Measurements from ENCODE around the gene NDUFB6. TPM values are rescaled to one million over a fixed set of nuclear protein-coding genes. Genes with fewer than 3 reads are reported as not detected.
"Not testable (repeated sequence)": the region's sequence is repeated elsewhere in the genome, so short reads cannot be mapped to it uniquely, and the experiment has no call there.

Gene NDUFB6
- polyA plus RNA-seq, 12 donors = 26.9 to 67.7 (median 64.7) TPM; not detected in 1

DNA sequence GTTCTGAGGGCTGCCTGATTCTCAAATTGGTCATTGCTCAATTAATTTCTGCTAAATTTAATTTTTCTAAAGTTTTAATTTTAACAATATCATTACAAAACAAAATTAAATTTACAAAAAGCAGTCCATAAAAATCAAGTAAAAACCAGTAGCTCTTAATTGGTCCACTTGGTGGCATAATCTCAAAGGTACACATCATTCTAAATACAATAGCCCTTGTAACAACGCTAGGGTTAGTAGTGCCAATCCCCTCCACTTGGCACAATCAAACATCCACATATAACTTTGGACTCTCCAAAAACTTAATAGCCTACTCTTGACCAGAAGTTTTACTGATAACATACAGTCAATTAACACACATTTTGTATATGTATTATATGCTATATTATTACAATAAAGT lies 1.9 kb upstream of the NDUFB6 start:
- DNase-seq = no peak

DNA sequence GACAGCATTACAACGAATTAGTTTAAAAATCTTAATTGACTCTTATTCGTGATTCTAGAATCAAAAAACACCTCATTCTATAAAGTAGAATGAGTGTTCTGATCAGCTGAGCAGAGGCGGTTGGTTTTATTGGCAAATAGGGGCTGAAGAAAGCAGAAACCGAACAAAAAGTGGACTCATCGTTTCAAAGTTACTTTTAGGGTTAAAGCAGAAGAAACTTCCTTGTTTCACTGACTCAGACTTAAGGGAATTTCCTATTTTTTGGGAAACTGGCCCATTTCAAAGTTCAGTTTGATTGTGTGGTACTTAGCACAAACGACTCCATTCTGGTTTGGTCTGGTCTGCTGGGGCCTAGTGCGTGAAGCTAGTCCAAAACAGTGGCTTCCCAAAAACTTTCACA lies 862 bp upstream of the NDUFB6 start:
- no peak for DNase-seq

DNA sequence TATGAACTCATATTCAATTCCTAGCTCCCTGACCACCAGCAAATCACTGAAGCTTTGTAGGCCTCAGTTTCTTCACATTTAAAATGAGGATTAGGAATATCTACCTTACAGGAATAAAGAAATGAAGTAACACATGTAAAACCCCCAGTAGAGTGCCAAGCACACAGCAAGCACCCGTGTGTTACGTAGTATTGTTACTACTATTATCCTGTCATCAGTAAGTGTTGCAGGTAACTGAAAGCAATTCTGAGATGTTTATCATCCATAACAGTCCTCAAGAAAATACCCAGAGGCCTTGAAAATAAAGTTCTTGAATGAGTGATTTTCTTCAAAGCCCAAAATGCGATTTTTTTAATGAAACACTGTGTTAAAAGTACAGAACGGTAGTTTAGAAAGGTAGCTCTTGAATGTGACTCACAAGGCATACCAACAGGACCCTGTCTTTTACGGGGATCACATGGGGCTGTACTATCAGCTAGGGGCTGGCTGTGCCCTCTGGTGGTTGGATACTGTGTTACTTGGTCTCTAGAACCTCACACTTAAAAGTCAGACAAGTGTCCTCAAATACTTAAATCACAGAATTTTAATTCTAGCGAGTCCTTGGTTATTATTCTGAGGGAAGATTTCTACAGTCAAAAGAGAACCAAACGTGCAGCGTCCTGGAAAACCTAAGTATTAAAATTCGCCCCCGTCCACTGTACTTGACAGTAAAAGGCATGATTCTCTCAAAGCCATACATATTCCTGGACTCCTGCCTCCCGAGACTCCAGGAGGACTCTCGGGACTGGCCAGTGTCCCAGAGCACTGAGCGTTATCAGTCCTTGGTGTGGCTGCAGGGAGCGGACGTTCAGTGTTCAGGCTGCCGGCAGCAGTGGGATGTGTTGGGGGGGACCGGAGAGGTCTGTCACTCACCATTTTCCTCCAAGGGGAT lies 725 bp downstream of the NDUFB6 start:
- peak; percentile 51 for DNase-seq

DNA sequence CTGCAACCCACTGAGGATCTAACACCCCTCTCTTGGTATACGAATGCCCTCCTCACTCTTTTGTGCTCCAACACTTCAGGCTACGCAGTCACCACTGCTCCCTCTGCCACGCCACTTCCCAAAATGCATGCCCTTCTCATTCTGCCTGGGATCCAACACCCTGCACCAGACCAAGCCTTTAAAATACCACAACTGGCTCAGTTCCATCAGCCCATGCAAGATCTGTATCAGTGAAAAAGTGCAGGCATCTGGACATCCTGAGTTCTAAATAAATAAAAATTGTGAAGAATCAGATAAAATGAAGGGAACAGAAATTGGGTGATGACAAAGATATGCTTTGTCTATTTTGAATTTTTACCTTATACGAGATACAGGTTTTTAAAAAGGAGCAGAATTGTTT lies 2.7 kb downstream of the NDUFB6 start:
- DNase-seq = no peak

DNA sequence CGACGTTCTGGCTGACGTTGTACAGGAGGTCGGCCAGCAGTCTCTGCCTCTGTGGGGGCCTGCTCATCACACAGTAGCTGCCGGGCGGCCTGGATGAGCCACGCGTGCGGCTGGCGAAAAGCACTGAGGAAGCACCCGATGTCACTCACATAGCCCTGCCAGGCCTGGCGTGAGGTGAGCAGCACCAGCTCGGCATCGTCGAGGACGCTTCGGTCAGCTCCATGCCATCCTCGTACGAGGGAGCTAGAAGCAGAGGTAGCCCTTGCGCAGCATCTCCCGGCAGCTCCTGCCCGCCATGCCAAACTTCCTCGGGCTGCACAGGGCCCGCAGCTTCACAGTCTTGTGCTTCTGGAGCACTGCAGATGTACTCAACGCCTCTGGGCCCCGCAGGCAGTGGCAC lies 6.2 kb downstream of the NDUFB6 start:
- no peak for DNase-seq

DNA sequence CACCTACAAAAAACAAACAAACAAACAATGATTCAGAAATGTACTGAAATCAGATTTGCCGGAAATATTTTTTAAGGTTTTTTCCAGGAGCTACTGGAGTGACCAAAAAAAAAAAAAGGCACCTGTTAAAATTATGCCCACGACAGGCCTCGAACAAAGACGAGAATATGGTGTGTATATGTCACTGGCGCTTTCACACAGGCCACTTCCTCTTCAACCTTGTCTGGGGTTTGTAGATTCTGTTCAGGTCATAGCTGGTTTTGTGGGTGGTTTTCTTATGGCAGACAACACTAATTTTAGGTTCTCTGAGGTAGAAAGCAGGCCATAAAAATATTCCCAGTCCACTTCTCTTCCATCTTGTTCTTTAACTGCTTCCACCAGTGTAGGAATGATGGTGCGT lies 7.0 kb downstream of the NDUFB6 start:
- DNase-seq = no peak

DNA sequence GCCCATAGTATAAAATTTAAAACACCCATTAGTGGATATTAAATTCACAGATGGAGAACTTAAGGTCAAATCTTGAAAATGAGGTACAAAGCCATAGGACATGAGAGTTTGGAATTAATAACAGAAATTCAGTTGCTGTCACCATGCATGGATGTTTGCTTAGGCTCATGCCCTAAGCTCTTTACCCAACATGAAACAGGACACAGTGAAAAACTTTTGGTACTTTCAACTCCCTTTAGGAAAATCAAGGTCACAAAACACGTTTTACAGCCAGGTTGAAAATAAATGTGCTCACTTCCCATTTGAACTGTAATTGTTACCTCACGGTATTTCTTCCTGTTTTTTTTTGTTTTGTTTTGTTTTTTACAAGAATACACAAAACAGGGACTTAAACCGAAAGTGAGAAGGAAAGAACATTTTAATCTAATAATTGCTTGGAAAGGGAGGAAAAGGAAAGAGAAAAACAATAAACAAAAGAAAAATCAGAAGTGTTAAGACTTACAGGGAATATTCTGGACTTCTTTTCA lies 14.5 kb downstream of the NDUFB6 start:
- no peak for DNase-seq

DNA sequence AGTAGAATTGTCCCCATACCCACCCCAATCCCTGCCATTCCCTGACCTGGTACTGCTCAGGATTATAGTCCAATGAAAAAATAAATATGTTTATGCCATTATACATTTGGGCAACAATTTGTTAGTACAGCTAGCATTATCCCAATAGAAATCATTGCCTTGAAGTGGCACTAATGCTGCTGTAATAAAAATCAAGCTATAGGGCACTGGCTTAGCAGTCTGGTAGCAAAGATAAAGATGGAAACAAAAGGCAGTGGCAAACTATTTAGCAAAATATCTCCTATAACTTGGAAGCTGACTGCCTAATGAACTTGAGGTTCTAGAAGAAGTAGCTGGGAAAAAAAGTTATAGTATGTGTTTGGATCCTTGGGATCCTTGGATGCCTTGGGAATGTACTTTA lies 18.4 kb downstream of the NDUFB6 start:
- DNase-seq = no peak

DNA sequence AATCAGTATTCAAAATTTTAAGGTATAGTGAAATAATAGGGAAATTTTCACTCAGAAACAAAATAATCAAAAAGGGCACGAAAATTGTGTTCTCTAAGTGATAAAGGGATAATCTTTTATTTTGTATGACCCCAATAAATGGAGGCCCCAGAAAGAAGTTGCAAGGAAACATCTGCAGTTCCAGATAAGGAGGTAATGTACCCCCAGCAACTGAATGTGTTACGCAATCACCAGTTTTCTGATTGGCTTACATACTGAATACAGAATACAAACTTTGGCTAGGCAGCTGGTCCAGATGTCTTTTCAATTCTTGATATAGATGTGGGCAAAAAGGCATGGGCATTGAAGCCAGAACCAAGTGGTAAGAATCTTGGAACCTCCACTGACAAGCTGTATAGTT lies 18.9 kb downstream of the NDUFB6 start:
- no peak for DNase-seq

DNA sequence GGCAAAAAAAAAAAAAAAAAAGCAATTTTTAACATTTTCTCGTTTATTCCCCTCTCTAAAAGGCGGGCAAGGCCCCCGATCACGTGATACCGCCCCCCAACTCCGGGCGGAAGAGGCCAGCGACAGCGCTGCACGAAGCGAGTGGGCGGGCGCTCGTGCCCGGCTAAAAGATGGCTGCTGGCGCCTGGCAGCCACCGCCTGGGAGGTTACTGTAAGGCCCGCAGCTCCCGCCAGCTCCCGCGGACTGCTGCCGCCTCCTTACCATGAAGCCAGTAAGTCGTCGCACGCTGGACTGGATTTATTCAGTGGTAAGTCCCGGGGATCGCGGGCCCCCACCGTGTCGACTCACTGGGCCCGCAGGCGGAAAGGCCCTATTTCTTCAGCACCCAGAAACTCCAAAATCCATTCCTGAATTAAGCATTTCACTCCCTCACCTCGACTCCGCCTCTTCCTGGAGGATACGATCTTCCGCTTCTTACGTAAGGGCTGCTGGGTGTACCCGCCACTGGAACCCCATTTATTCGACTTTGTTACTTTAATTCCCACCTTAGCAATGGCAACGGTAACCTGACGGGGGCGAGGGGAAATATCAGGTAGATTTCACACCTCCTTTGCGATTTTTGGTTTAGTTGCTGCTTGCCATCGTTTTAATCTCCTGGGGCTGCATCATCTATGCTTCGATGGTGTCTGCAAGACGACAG lies 20.6 kb downstream of the NDUFB6 start, which contains the start of the genes SMIM27 and TOPORS:
Gene SMIM27, plus strand, starts transcription at position 156 of the 701 bp plus-strand sequence. Its CDS starts 108 bp downstream, at position 264.
Gene TOPORS, minus strand, starts transcription at position 415 of the 701 bp plus-strand sequence. Its CDS starts 150 bp downstream, at position 265.
- DNase-seq = peak; percentile 96

DNA sequence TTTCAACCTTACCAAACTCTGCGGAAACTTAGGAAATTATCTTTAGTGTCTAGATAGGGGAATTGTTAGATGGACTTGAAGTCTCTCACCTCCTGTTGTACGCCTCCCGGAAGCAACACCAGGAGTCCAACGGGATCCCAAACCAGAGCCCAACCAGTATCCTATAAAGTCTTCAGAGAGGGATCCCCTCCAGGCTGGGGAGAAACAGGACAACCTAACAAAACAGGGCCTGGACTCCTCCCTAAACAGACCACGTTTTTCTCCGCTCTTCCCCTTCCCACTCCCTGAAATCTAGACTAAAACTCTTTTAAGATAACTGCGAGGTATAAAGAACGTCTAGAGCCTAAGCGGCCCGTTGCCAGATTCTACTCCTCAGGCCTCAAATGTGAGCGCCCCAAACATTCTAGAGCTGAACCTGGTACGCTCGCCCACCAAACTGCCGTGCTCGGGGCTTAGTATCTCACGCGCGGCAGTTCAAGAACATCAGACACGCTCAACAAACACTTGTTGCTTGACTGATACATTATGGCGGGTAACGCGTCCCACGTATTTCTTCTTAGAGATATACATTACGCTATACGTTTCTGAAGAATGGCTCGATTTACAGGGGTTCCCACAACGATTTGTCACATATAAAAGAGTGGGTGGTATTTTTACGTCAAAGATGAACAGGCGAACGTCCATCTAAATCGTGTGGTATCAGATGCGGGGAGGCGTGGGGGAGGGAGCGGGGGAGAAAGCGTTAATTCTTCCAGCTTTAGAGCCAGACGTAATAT lies 21.5 kb downstream of the NDUFB6 start:
- DNase-seq = no peak

DNA sequence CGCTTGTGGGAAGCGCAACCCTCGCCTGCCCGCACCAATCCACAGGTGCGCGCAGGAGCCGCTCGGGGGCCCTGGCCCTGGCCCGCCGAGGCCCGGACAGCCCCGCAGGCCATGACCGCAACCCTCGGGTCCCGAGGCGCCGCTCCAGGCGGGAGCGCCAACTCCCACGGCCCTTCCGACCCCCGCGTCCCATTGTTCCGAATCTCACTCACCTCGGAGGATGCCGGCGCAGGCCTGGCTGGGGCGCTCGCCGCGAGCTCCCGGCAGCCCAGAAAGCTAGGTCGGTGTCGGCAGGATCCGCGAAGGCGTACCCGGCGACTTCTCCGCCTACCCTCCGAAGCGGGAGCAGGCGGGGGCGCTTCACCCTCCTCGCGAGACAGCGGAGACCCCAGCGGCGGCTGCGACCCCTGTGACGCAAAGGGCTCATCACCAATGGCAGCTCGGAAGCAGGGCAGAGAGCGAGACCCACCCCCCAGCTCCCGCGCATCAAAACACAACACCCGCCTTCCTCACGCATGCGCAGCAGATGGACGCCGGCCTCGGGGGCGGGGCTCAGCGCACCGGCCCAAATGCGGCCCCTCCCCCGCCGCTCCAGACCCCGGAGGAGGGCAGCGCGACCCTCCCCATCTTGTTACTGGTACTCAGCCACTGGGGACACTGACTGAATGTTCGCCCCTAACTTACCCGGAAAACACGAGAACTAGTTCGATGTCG lies 22.2 kb downstream of the NDUFB6 start:
- peak; percentile 96 for DNase-seq

DNA sequence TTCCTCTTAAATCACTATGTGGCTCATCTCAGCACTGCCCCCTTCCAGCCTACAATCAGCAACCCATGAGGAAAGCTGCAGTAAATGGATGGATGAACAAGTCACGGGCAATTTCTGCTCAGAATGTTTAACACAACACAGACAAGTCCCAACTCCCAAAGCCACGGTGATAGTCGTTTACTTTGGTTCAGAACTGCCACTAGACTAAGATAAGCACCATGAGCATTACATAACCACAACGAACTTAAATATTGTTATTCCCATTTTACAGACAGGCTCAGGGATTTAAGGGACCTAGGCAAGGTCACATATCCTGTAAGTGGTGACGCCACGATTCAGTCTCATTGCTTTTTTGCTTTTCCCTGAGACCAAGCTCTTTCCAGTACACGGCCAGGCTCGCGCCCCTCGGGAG lies 22.8 kb downstream of the NDUFB6 start:
- peak; percentile 27 for DNase-seq

DNA sequence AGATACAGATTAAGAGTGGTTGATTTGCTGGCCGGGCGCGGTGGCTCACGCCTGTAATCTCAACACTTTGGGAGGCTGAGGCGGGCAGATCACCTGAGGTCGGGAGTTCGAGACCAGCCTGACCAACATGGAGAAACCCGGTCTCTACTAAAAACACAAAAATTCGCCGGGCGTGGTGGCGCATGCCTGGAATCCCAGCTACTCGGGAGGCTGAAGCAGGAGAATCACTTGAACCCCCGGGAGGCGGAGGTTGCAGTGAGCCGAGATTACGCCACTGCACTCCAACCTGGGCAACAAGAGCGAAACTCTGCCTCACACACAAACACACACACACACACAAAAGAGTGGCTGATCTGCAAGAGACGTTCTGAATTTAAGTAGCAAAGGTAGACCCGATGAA lies 24.7 kb downstream of the NDUFB6 start:
- DNase-seq = not testable (repeated sequence)

DNA sequence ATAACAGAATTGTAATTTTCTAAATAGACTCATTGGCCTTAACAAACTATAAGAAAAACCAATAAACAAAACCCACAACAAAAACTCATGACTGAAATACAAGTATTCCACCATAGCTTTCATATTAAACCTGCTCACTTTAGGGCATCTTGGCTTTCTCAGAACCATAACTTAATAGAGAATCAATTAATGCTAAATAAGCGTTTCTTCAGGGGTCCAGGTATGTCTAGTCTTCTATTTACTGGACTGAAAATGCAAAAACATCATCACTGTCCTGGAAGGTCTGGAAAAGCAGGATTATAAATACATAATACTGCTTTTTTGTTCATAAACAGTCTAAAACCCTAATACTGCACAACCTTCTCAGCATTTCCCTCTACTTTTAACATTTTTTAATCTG lies 27.1 kb downstream of the NDUFB6 start:
- DNase-seq = no peak

DNA sequence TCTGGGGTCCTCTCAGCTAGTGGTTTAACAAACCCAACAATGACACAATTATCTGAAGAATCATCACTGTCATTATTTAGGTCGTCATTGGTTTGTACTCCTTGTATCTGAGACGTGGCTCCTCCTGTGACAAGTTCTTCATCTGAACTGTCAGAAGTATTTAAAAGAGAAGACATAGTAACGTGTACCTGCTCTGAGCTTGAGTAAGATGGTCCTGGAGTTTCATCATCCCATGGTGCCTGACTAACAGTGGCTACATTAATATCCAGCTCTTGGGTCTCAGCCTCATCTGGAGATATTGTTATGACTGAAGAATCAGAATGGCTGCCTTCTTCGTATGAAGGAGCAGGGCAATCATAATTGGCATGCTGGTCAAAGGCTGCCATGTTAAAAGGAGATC lies 29.9 kb downstream of the NDUFB6 start:
- no peak for DNase-seq

DNA sequence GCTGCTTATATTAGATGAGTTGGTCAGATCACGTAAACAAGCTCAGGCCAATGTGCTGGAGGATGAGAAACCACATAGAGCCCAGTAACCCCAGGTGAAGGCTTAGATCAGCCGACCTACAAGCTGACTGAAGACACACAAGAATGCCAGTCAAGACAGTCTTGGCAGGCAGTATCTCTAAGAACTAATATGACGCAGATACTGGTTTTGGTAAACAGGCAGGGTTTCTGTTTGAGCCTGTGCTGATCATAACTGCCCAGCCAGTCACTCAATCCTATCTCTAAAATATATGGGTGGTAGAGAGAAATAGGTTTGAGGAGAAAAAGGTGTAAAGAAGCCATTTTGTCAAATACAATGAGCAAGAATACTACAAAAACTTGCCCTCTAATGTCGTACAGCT lies 39.1 kb downstream of the NDUFB6 start:
- no peak for DNase-seq

DNA sequence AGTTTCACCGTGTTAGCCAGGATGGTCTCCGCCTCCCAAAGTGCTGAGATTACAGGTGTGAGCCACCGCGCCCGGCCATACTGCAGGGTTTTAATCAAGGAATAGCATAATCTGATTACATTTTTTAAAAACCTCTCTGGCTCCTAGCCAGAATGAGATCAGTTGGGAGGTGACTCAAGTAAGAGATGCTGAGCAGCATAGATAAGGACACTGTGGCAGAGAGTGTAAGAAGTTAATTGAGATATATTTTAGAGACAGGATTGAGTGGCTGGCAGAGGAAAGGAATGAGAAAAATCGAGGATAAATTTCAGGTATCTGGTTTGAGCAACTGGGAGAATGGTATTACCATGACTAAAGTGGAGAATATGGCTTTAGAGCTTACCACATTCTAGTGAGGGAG lies 39.6 kb downstream of the NDUFB6 start:
- DNase-seq = no peak

DNA sequence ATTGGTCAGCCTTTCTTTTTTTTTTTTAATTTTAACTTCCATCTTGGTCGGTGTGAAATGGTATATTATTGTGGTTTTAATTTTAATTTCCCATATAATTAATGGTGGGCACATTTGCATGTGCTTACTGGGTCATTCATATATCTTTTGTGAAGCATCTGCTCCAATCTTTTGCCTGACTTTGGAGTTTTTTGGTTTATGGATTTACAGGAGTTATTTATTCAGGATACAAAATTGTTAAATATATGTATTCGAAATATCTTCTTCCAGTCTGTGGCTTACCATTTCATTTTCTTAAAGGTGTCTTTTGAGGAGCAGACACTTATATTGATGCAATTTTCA lies 46.3 kb downstream of the NDUFB6 start:
- DNase-seq = no peak

DNA sequence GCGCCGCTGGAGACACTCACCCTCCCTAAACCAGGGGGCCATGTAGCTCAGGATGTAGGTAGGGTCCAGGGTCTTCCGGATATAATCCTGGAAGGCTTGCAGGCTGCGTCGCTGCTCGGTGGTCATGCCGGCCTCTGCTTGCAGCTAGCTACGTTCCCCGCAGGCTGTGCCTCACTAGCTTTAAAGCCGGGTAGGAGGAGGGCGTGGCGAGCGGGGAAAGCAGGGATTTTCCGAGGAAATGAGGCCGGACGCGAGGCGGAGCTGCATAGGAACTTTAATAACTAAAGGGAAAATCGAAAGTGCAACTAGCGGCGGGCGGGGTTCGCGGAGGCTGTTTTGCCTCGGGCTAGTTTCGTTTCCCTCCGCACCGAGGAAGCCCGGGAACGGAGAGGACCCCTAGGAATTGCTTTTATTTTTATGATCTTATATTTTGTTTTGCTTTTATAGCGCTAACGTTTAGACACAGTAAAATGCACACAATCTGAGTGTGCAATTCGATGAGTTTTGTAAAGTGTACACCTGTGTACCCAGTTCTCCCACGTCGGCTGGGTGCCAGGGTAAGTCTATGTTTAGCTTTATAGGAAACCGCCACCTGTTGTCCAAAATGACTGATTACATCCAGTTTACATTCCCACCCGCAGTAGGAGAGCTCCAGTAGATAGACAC lies 46.8 kb downstream of the NDUFB6 start, which contains the start of gene RIGI:
Gene RIGI, minus strand, starts transcription at position 156 of the 666 bp plus-strand sequence. Its CDS starts 30 bp downstream, at position 126.
- peak; percentile 93 for DNase-seq

DNA sequence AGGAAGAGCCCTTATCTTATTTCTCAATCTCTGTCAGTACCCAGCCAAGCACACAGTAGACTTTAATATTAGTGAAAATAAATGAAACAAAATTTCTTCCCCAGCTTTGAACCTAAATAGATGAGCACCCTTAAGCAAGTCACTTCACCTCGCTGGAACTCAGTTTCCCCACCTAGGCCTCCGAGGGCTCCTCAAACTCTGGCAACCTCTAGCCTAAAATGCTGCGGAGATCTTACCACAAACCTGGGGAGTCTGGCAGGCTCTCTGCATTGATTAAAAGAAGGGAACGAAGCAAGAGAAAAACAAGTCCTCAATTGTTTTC lies 47.3 kb downstream of the NDUFB6 start:
- no peak for DNase-seq

Measured in muscle of arm (tissue), 12 donors.